ENCODE data around the gene TSEN2. TPM values are rescaled to one million over a fixed set of nuclear protein-coding genes. Genes with fewer than 3 reads are reported as not detected.

Gene TSEN2
- total RNA-seq, 4 donors from 2014 or later, result 20.9 to 47.6 (median 30.1) TPM

DNA sequence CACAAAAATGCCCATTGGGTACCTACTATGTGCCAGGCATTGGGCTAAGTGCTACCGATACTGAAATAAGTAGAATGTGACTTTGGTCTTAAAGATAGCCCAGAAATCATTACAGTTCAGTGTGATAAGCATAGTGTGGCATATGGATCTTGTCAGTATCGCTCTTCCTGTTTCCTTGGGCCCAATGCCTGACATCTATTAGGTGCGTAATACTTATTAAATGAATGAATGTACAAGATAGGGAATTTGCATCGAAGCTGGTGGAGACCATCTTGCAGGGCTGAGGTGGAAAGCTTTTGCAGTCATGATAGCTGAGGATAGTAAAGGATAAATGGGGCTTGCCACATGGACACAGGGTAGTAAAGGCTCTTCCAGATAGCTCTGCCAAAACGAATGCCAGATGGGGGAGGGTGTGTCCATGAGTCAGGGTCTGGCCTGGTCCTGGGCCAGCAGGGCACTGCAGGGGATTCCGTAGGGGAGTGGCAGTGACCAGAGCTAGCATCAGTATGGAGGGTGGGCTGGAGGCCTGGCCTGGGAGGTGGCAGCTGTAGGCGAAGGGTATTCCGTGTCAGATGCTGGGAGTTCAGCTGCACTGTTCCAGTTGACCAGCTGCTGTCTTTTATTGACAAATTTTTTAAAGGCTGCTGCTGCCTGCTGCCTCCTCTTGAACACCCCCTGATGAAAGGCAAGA, 23.5 kb downstream of the TSEN2 start:
- no peaks in the 10 kb centered on the region for H3K27me3 ChIP-seq
- intact Hi-C loops (cut with DNase I; ENCODE audit: low total_unique reads) (no loop called here), in situ Hi-C loops (cut with MboI; ENCODE audit: low pct_ligation_motif_present in 1 of 4, low pct_unique_long_range_greater_than_20kb in 1 of 4, low sequenced_read_pairs in 3 of 4) (no loop called here)
- H3K4me1 ChIP-seq, result no peaks in the 10 kb centered on the region
- peaks cover 0 to 25% (median 6%) of the 10 kb centered on the region in 4 donors for H3K36me3 ChIP-seq
- WGBS, 2 donors (ENCODE audit: low coverage in 1 of 2), result 77 to 90% methylated on average over 5 to 8 of the region's 8 CpGs
- H3K9me3 ChIP-seq, result no peaks in the 10 kb centered on the region
- no peak for TF ChIP-seq EP300 (IDR thresholded peaks at IDR 0.05; ENCODE audit: low read depth)
- TF ChIP-seq, protein P1, sequence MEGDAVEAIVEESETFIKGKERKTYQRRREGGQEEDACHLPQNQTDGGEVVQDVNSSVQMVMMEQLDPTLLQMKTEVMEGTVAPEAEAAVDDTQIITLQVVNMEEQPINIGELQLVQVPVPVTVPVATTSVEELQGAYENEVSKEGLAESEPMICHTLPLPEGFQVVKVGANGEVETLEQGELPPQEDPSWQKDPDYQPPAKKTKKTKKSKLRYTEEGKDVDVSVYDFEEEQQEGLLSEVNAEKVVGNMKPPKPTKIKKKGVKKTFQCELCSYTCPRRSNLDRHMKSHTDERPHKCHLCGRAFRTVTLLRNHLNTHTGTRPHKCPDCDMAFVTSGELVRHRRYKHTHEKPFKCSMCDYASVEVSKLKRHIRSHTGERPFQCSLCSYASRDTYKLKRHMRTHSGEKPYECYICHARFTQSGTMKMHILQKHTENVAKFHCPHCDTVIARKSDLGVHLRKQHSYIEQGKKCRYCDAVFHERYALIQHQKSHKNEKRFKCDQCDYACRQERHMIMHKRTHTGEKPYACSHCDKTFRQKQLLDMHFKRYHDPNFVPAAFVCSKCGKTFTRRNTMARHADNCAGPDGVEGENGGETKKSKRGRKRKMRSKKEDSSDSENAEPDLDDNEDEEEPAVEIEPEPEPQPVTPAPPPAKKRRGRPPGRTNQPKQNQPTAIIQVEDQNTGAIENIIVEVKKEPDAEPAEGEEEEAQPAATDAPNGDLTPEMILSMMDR (IDR thresholded peaks at IDR 0.05), result no peak
- no peak for TF ChIP-seq POLR2AphosphoS5 (IDR thresholded peaks at IDR 0.05)
- no peak for TF ChIP-seq POLR2A (IDR thresholded peaks at IDR 0.05)
- peak overlapping the region; percentile 18 to 68 (median 42) for H3K27ac ChIP-seq
- no peak for DNase-seq
- no peak overlapping the region for H3K4me3 ChIP-seq

DNA sequence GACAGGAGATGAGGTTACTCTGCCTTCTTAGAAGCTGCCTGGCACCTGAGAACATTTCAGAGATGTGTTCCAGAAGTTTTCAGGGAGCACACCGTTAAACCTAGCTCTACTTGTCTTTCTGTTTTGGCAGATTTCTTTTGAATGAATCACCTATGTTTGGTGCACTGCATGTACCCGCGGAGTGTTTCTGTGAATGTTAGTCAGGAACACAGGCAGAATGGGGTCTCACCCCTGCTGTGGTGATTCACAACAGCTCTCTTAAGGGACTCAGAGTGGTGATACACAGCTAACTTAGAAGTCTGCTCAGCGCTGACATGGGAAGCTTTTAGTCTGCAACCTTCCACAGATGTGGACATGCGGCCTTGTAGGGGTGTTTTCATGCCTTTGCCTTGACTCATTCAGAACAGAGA, 24.0 kb downstream of the TSEN2 start:
- TF ChIP-seq POLR2AphosphoS5 (IDR thresholded peaks at IDR 0.05) (peak in 1 of 3 donors; percentile 20), POLR2A (IDR thresholded peaks at IDR 0.05) (no peak), EP300 (IDR thresholded peaks at IDR 0.05; ENCODE audit: low read depth) (no peak)
- TF ChIP-seq, protein P1 (IDR thresholded peaks at IDR 0.05), result no peak
- H3K27me3 ChIP-seq, result no peaks in the 10 kb centered on the region
- WGBS, 2 donors (ENCODE audit: low coverage in 1 of 2), result 83% methylated on average over 5 of the region's 5 CpGs; no CpG with 5 or more reads in 1 of the 2 donors
- in situ Hi-C loops (cut with MboI; ENCODE audit: low pct_ligation_motif_present in 1 of 4, low pct_unique_long_range_greater_than_20kb in 1 of 4, low sequenced_read_pairs in 3 of 4) (no loop called here), intact Hi-C loops (cut with DNase I; ENCODE audit: low total_unique reads) (no loop called here)
- H3K9me3 ChIP-seq, result no peaks in the 10 kb centered on the region
- H3K36me3 ChIP-seq, result peaks cover 0 to 20% (median 6%) of the 10 kb centered on the region in 4 donors
- no peaks in the 10 kb centered on the region for H3K4me1 ChIP-seq
- no peak overlapping the region for H3K4me3 ChIP-seq
- peak; percentile 20 for DNase-seq
- H3K27ac ChIP-seq, result peak overlapping the region; percentile 18 to 68 (median 42)

DNA sequence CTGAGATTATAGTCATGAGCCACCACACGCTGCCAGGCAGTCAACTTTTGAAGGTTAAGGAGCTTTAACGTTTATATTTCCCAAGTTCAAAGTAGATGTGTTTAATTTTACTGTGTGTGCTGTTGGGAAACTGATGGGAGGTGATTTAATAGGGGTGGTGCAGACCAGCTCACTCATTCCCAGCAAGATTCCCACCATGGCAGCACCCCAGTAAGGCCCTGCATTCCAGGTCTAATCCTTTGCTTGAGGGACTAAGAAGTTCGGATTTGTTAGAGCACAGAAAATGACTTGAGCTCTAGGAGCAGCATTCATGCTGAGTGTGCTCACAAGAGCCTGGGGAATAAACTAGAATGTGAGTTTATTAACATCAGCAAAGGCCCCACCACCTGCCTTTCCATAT, 25.2 kb downstream of the TSEN2 start:
- in situ Hi-C loops (cut with MboI; ENCODE audit: low pct_ligation_motif_present in 1 of 4, low pct_unique_long_range_greater_than_20kb in 1 of 4, low sequenced_read_pairs in 3 of 4) (no loop called here), intact Hi-C loops (cut with DNase I; ENCODE audit: low total_unique reads) (no loop called here)
- peaks cover 0 to 8% (median 0%) of the 10 kb centered on the region in 4 donors for H3K36me3 ChIP-seq
- H3K4me1 ChIP-seq, result no peaks in the 10 kb centered on the region
- TF ChIP-seq POLR2A (IDR thresholded peaks at IDR 0.05), result no peak
- no peak for TF ChIP-seq POLR2AphosphoS5 (IDR thresholded peaks at IDR 0.05)
- TF ChIP-seq EP300 (IDR thresholded peaks at IDR 0.05; ENCODE audit: low read depth), result no peak
- TF ChIP-seq, protein P1 (IDR thresholded peaks at IDR 0.05), result no peak
- WGBS, 2 donors (ENCODE audit: low coverage in 1 of 2), result 75% methylated on average over 3 of the region's 3 CpGs; no CpG with 5 or more reads in 1 of the 2 donors
- H3K27me3 ChIP-seq, result no peaks in the 10 kb centered on the region
- no peaks in the 10 kb centered on the region for H3K9me3 ChIP-seq
- H3K27ac ChIP-seq, result no peak overlapping the region
- H3K4me3 ChIP-seq, result no peak overlapping the region
- no peak for DNase-seq

DNA sequence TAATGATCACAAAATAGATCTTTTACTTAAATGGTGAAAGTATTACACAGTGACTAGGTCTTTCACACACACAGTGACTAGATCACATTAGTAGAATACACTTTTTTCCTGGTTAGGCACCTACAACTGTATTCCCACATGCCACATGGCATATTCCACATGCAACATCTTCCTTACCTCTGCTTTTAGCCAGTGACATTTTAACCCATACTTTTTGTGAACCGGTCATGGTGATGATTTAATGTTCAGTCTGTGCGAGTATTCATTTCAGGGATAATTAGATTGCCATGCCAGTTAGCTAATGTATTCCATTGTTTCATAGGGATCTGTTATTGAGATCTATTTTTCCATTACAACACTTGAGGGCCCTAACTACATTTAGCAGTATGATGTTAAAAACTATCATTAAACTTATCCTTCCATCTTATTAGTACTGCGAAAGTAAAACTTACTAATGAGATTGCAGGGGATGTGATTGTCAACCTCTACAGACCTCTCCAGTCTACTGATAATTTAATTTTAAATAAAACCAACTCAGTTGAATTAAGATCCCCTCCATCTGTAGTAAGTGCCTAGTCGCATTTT, 28.3 kb downstream of the TSEN2 start:
- Histone ChIP-seq H3K27me3 (no peaks in the 10 kb centered on the region), H3K4me1 (no peaks in the 10 kb centered on the region), H3K9me3 (no peaks in the 10 kb centered on the region), H3K4me3 (no peak overlapping the region), H3K36me3 (no peaks in the 10 kb centered on the region), H3K27ac (no peak overlapping the region)
- 92 to 94% methylated on average over 4 of the region's 4 CpGs for WGBS, 2 donors (ENCODE audit: low coverage in 1 of 2)
- TF ChIP-seq POLR2AphosphoS5 (IDR thresholded peaks at IDR 0.05) (no peak), EP300 (IDR thresholded peaks at IDR 0.05; ENCODE audit: low read depth) (no peak), POLR2A (IDR thresholded peaks at IDR 0.05) (no peak)
- TF ChIP-seq, protein P1 (IDR thresholded peaks at IDR 0.05), result no peak
- no peak for DNase-seq
- intact Hi-C loops (cut with DNase I; ENCODE audit: low total_unique reads) (no loop called here), in situ Hi-C loops (cut with MboI; ENCODE audit: low pct_ligation_motif_present in 1 of 4, low pct_unique_long_range_greater_than_20kb in 1 of 4, low sequenced_read_pairs in 3 of 4) (no loop called here)

All from transverse colon (tissue), 4 donors.